Mucosa of stomach (tissue), 1 donor: Measurements from ENCODE around the gene SYNE3.
A peak's percentile ranks its signal among the peaks of the same experiment; 100 is the strongest.

Experiments used
- H3K27me3 ChIP-seq: one replicate; pipeline ENCODE4 v1.7.0; 2013; ENCODE audit warnings: mild to moderate bottlenecking, low read length; ENCODE audit not compliant: control insufficient read depth, insufficient read depth
- H3K36me3 ChIP-seq: one replicate; pipeline ENCODE4 v1.7.0; 2013; ENCODE audit warnings: low read length; ENCODE audit not compliant: control insufficient read depth, insufficient read depth
- H3K4me1 ChIP-seq: one replicate; pipeline ENCODE4 v1.7.0; 2013; ENCODE audit warnings: mild to moderate bottlenecking, low read length; ENCODE audit not compliant: control insufficient read depth, insufficient read depth
- H3K4me3 ChIP-seq: one replicate; pipeline ENCODE4 v1.7.0; 2013; ENCODE audit warnings: low read length
- H3K9ac ChIP-seq: one replicate; pipeline ENCODE4 v1.7.0; 2013; ENCODE audit warnings: mild to moderate bottlenecking, low read length, moderate library complexity
- H3K9me3 ChIP-seq: one replicate; pipeline ENCODE4 v1.7.0; 2013; ENCODE audit warnings: mild to moderate bottlenecking, low read length, moderate library complexity; ENCODE audit not compliant: control insufficient read depth
- donor health status: Pancreatic carcinoma.

Gene SYNE3

DNA sequence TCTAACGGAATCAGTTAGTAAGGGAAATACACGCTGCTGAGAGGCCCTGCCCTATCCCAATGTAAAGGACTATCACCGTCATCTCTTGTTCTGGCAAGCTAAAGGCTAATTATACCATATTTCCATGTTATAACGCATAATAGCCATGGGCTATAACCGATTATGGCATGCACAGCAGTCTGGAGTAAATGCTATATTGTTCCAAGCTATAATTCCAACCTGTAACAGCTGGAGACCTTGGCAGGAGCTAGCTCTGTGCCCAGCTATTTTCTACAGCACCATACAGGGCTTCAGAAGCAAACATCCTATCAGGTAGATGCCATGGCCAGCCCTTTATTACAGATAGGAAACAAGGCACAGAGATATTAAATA lies 26.3 kb downstream of the SYNE3 start:
- H3K4me1 ChIP-seq: peaks cover 21% of the 10 kb centered on the region
- H3K36me3 ChIP-seq: no peaks in the 10 kb centered on the region
- no peaks in the 10 kb centered on the region for H3K9me3 ChIP-seq
- no peak overlapping the region for H3K9ac ChIP-seq
- no peak overlapping the region for H3K4me3 ChIP-seq
- no peaks in the 10 kb centered on the region for H3K27me3 ChIP-seq

GRCh38 chr14:95489214-95490137 lies 27.0 kb downstream of the SYNE3 start:
- Histone ChIP-seq H3K4me1 (peaks cover 27% of the 10 kb centered on the region), H3K27me3 (no peaks in the 10 kb centered on the region), H3K9me3 (no peaks in the 10 kb centered on the region), H3K4me3 (no peak overlapping the region), H3K9ac (no peak overlapping the region), H3K36me3 (no peaks in the 10 kb centered on the region)

GRCh38 chr14:95488376-95489213 lies 27.9 kb downstream of the SYNE3 start:
- no peaks in the 10 kb centered on the region for H3K36me3 ChIP-seq
- H3K4me1 ChIP-seq: peaks cover 36% of the 10 kb centered on the region
- H3K4me3 ChIP-seq: no peak overlapping the region
- H3K27me3 ChIP-seq: no peaks in the 10 kb centered on the region
- no peaks in the 10 kb centered on the region for H3K9me3 ChIP-seq
- no peak overlapping the region for H3K9ac ChIP-seq

DNA sequence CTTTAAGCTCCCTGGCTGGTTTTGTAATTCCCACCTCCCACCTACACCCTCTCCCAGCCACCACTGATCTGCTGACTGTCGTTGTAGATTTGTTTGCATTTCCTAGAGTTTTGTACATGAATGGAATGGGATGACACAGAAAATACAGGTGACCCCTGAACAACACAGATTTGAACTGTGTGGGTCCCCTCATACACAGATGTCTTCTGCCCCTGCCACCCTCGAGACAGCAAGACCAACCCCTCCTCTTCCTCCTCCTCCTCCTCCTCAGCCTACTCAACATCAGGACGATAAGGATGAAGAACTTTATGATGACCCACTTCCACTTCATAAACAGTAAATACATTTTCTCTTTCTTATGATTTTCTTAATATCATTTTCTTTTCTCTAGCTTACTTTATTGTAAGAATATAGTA lies 28.8 kb downstream of the SYNE3 start:
- H3K4me3 ChIP-seq: no peak overlapping the region
- H3K27me3 ChIP-seq: no peaks in the 10 kb centered on the region
- H3K36me3 ChIP-seq: no peaks in the 10 kb centered on the region
- no peak overlapping the region for H3K9ac ChIP-seq
- no peaks in the 10 kb centered on the region for H3K9me3 ChIP-seq
- H3K4me1 ChIP-seq: peaks cover 45% of the 10 kb centered on the region

DNA sequence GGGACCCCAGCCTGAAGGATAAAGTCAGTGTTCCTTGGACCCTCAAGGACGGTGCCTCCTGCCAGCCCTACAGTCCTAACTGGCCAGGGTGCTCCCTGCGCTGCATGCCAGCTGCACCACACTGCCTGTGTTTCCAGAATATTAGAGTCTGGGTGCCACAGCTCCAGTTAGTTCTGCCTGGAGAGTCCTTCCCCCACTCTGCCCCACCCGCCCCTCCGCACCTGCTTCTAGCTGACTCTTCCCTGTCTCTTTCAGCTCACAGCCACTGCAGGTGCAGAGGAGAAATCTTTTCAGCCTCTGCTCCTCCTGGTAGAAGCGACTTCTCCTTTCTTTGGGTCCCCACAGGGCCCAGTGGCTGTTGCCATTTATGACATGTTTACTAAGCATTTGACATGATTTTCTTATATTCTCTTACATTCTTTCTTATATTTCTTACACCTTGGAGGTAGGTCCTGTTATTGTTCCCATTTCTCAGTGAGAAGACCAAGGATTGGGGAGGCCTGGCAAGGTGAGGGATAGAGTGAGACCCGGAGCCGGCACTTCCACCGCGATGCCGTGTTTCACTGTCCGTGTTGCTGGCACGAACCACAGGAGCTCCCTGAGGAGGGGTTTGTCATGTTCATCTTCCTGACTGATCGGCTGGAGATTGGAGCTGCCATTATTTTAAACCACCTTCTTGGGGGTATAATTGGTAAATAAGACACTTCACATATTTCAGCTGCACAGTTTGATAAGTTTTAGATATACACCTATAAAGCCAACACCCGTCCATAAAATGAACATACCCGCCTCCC lies 29.4 kb downstream of the SYNE3 start:
- no peak overlapping the region for H3K9ac ChIP-seq

GRCh38 chr14:95485222-95485819 lies 31.1 kb downstream of the SYNE3 start:
- H3K36me3 ChIP-seq: no peaks in the 10 kb centered on the region
- H3K9ac ChIP-seq: no peak overlapping the region
- no peaks in the 10 kb centered on the region for H3K9me3 ChIP-seq
- no peaks in the 10 kb centered on the region for H3K27me3 ChIP-seq
- no peak overlapping the region for H3K4me3 ChIP-seq
- H3K4me1 ChIP-seq: peaks cover 47% of the 10 kb centered on the region

More for the DNA sequence above, 29.4 kb downstream of the SYNE3 start:
- Histone ChIP-seq H3K27me3 (no peaks in the 10 kb centered on the region), H3K9me3 (no peaks in the 10 kb centered on the region), H3K4me1 (peaks cover 49% of the 10 kb centered on the region), H3K4me3 (no peak overlapping the region), H3K36me3 (no peaks in the 10 kb centered on the region)

GRCh38 chr14:95484296-95484695 lies 32.2 kb downstream of the SYNE3 start:
- Histone ChIP-seq H3K4me1 (peaks cover 54% of the 10 kb centered on the region), H3K27me3 (no peaks in the 10 kb centered on the region), H3K4me3 (no peak overlapping the region), H3K9me3 (no peaks in the 10 kb centered on the region), H3K9ac (no peak overlapping the region), H3K36me3 (no peaks in the 10 kb centered on the region)

- H3K4me3 ChIP-seq: no peak overlapping the region
- H3K36me3 ChIP-seq: no peaks in the 10 kb centered on the region
- H3K4me1 ChIP-seq: peaks cover 47% of the 10 kb centered on the region
Measured at GRCh38 chr14:95483309-95484165, 32.9 kb downstream of the SYNE3 start.

GRCh38 chr14:95482627-95483308 lies 33.7 kb downstream of the SYNE3 start:
- H3K9ac ChIP-seq: peak overlapping the region; percentile 45
- peaks cover 47% of the 10 kb centered on the region for H3K4me1 ChIP-seq
- H3K36me3 ChIP-seq: no peaks in the 10 kb centered on the region
- H3K4me3 ChIP-seq: no peak overlapping the region
- H3K9me3 ChIP-seq: no peaks in the 10 kb centered on the region
- no peaks in the 10 kb centered on the region for H3K27me3 ChIP-seq

More at GRCh38 chr14:95483309-95484165, 32.9 kb downstream of the SYNE3 start:
- H3K9me3 ChIP-seq: no peaks in the 10 kb centered on the region
- no peak overlapping the region for H3K9ac ChIP-seq
- no peaks in the 10 kb centered on the region for H3K27me3 ChIP-seq

- no peaks in the 10 kb centered on the region for H3K27me3 ChIP-seq
- no peak overlapping the region for H3K9ac ChIP-seq
- no peaks in the 10 kb centered on the region for H3K36me3 ChIP-seq
- no peak overlapping the region for H3K4me3 ChIP-seq
- H3K9me3 ChIP-seq: no peaks in the 10 kb centered on the region
- H3K4me1 ChIP-seq: peaks cover 47% of the 10 kb centered on the region
Measured at GRCh38 chr14:95481391-95482022, 34.9 kb downstream of the SYNE3 start.
